Measurements from ENCODE around the gene PRAMEF7.
"Not testable (repeated sequence)": the region's sequence is repeated elsewhere in the genome, so short reads cannot be mapped to it uniquely, and the experiment has no call there.

Gene PRAMEF7

GRCh38 chr1:12916310-12916709 is at the start of gene PRAMEF7:
TSS of gene PRAMEF7 (plus strand) at chr1:12916610. CDS start at chr1:12917693, 1,083 bp downstream.
- DNase-seq (ENCODE audit: low read depth) = not testable (repeated sequence)

- not testable (repeated sequence) for DNase-seq (ENCODE audit: low read depth)
Observed at GRCh38 chr1:12878453-12878852, 38.0 kb upstream of the PRAMEF7 start.

- DNase-seq (ENCODE audit: low read depth) = not testable (repeated sequence)
Observed at GRCh38 chr1:12886101-12886500, 30.3 kb upstream of the PRAMEF7 start, which contains the start of gene PRAMEF4. TSS of gene PRAMEF4 (minus strand) at chr1:12886201. CDS start at chr1:12883394, 2,807 bp downstream.

GRCh38 chr1:12898170-12898569 is 18.2 kb upstream of the PRAMEF7 start, which contains the start of gene PRAMEF10:
TSS of gene PRAMEF10 (minus strand) at chr1:12898270. CDS start at chr1:12895847, 2,423 bp downstream.
- DNase-seq (ENCODE audit: low read depth) = not testable (repeated sequence)

GRCh38 chr1:12899186-12899585 is 17.2 kb upstream of the PRAMEF7 start:
- not testable (repeated sequence) for DNase-seq (ENCODE audit: low read depth)

- not testable (repeated sequence) for DNase-seq (ENCODE audit: low read depth)
Observed at GRCh38 chr1:12903793-12904572, 12.4 kb upstream of the PRAMEF7 start.

GRCh38 chr1:12921749-12922148 is 5.3 kb downstream of the PRAMEF7 start:
- not testable (repeated sequence) for DNase-seq (ENCODE audit: low read depth)

GRCh38 chr1:12924368-12924767 is 8.0 kb downstream of the PRAMEF7 start:
- not testable (repeated sequence) for DNase-seq (ENCODE audit: low read depth)

GRCh38 chr1:12947480-12947879 is 31.1 kb downstream of the PRAMEF7 start, which contains the start of gene PRAMEF6:
TSS of gene PRAMEF6 (minus strand) at chr1:12947580. CDS start at chr1:12942518, 5,062 bp downstream.
- DNase-seq (ENCODE audit: low read depth) = not testable (repeated sequence)
